Spinal cord (tissue), 10 donors: Measurements from ENCODE around the gene EIF4B. TPM values are rescaled to one million over a fixed set of nuclear protein-coding genes. Genes with fewer than 3 reads are reported as not detected.

Source experiments
- DNase-seq, 6 donors: peaks; one replicate each; pipeline versions ENCODE4 v3.0.0 to v3.0.0-alpha.2; 2013 to 2015; ENCODE audit warnings: low spot score in 6 of 6, low read depth in 4 of 6
- H3K27ac ChIP-seq: one replicate; pipeline ENCODE4 v1.5.1; 2013; ENCODE audit warnings: low read depth, low read length, control low read depth
- H3K27me3 ChIP-seq: one replicate; pipeline ENCODE4 v1.6.1; 2013; ENCODE audit warnings: low read length; ENCODE audit not compliant: control insufficient read depth, insufficient read depth
- H3K36me3 ChIP-seq: one replicate; pipeline ENCODE4 v1.6.1; 2013; ENCODE audit warnings: low read length; ENCODE audit not compliant: control insufficient read depth, insufficient read depth
- H3K4me1 ChIP-seq: one replicate; pipeline ENCODE4 v1.6.1; 2013; ENCODE audit warnings: low read length; ENCODE audit not compliant: control insufficient read depth, insufficient read depth
- H3K4me3 ChIP-seq: one replicate; pipeline ENCODE4 v1.5.1; 2013; ENCODE audit warnings: low read depth, low read length, control low read depth
- H3K9me3 ChIP-seq: one replicate; pipeline ENCODE4 v1.6.1; 2013; ENCODE audit warnings: low read length; ENCODE audit not compliant: control insufficient read depth, insufficient read depth
- WGBS: methylation state at CpG from one replicate; pipeline ENCODE4 v1.1.5; 2013; ENCODE audit warnings: missing lambda C conversion rate; ENCODE audit not compliant: insufficient coverage; 5-methylcytosine and 5-hydroxymethylcytosine counted together
- polyA plus RNA-seq, 2 donors: library from polyadenylated mRNA; unstranded; fragments of 120-200 nt; gene quantifications; one replicate each; pipeline ENCODE4 v1.2.1, GENCODE V29; 2013; ENCODE audit not compliant: insufficient read length in 2 of 2
- total RNA-seq, 2 donors: library from RNA; depleted of rRNA in 1 of 2; stranded (reverse); fragments of 120-200 nt in 1 of 2; fragments of >200 nt in 1 of 2; gene quantifications; one replicate each; pipeline versions ENCODE4 v1.2.3 to v1.2.4, GENCODE V29; 2013 to 2014
- donor health status: healthy.

The EIF4B gene
- total and polyA plus RNA-seq, 4 donors = 215 to 678 (median 397) TPM

GRCh38 chr12:53054112-53054878 is 48.0 kb downstream of the EIF4B start:
- peaks cover 47% of the 10 kb centered on the region for H3K36me3 ChIP-seq
- peaks cover 63% of the 10 kb centered on the region for H3K4me1 ChIP-seq
- H3K4me3 ChIP-seq = peak overlapping the region; percentile 82
- no peaks in the 10 kb centered on the region for H3K27me3 ChIP-seq
- 2% methylated on average over 38 of the region's 48 CpGs for WGBS
- H3K27ac ChIP-seq = peak overlapping the region; percentile 93
- no peaks in the 10 kb centered on the region for H3K9me3 ChIP-seq
- DNase-seq = peak in 5 of 6 donors; percentile 90 to 99 (median 93)

GRCh38 chr12:53055471-53056266 is 49.4 kb downstream of the EIF4B start:
- peaks cover 53% of the 10 kb centered on the region for H3K36me3 ChIP-seq
- no peak overlapping the region for H3K27ac ChIP-seq
- H3K4me3 ChIP-seq = no peak overlapping the region
- H3K27me3 ChIP-seq = no peaks in the 10 kb centered on the region
- no peaks in the 10 kb centered on the region for H3K9me3 ChIP-seq
- H3K4me1 ChIP-seq = peaks cover 62% of the 10 kb centered on the region
- DNase-seq = no peak
- 92% methylated on average over 8 of the region's 15 CpGs for WGBS

GRCh38 chr12:53056296-53056695 is 50.0 kb downstream of the EIF4B start:
- H3K9me3 ChIP-seq = no peaks in the 10 kb centered on the region
- no peak overlapping the region for H3K4me3 ChIP-seq
- H3K36me3 ChIP-seq = peaks cover 57% of the 10 kb centered on the region
- H3K4me1 ChIP-seq = peaks cover 62% of the 10 kb centered on the region
- DNase-seq = no peak
- WGBS = 83% methylated on average over 3 of the region's 5 CpGs
- H3K27me3 ChIP-seq = no peaks in the 10 kb centered on the region
- no peak overlapping the region for H3K27ac ChIP-seq

GRCh38 chr12:53056901-53057300 is 50.6 kb downstream of the EIF4B start:
- no peak for DNase-seq
- WGBS = 88% methylated on average over 7 of the region's 7 CpGs
- peaks cover 58% of the 10 kb centered on the region for H3K36me3 ChIP-seq
- H3K9me3 ChIP-seq = no peaks in the 10 kb centered on the region
- no peak overlapping the region for H3K4me3 ChIP-seq
- H3K27ac ChIP-seq = no peak overlapping the region
- H3K4me1 ChIP-seq = peaks cover 62% of the 10 kb centered on the region
- no peaks in the 10 kb centered on the region for H3K27me3 ChIP-seq

GRCh38 chr12:53057816-53058500 is 51.7 kb downstream of the EIF4B start:
- no peak for DNase-seq
- Histone ChIP-seq H3K4me1 (peaks cover 61% of the 10 kb centered on the region), H3K4me3 (no peak overlapping the region), H3K36me3 (peaks cover 65% of the 10 kb centered on the region), H3K27me3 (no peaks in the 10 kb centered on the region), H3K9me3 (no peaks in the 10 kb centered on the region), H3K27ac (no peak overlapping the region)
- WGBS = 88% methylated on average over 9 of the region's 13 CpGs

GRCh38 chr12:53058674-53059433 is 52.6 kb downstream of the EIF4B start:
- Histone ChIP-seq H3K27ac (no peak overlapping the region), H3K27me3 (no peaks in the 10 kb centered on the region), H3K9me3 (no peaks in the 10 kb centered on the region), H3K4me3 (no peak overlapping the region), H3K36me3 (peaks cover 70% of the 10 kb centered on the region), H3K4me1 (peaks cover 57% of the 10 kb centered on the region)
- DNase-seq = no peak
- WGBS = 75% methylated on average over 30 of the region's 35 CpGs

- Histone ChIP-seq H3K4me3 (no peak overlapping the region), H3K4me1 (peaks cover 54% of the 10 kb centered on the region), H3K9me3 (no peaks in the 10 kb centered on the region), H3K27me3 (no peaks in the 10 kb centered on the region), H3K36me3 (peaks cover 74% of the 10 kb centered on the region), H3K27ac (no peak overlapping the region)
- no peak for DNase-seq
- 88% methylated on average over 24 of the region's 24 CpGs for WGBS
Measured at GRCh38 chr12:53059434-53060063, 53.3 kb downstream of the EIF4B start.

- H3K27ac ChIP-seq = no peak overlapping the region
- DNase-seq = no peak
- no peak overlapping the region for H3K4me3 ChIP-seq
- no peaks in the 10 kb centered on the region for H3K9me3 ChIP-seq
- H3K27me3 ChIP-seq = no peaks in the 10 kb centered on the region
- peaks cover 80% of the 10 kb centered on the region for H3K36me3 ChIP-seq
- H3K4me1 ChIP-seq = peaks cover 50% of the 10 kb centered on the region
- 80% methylated on average over 15 of the region's 17 CpGs for WGBS
Measured at GRCh38 chr12:53060064-53060720, 53.9 kb downstream of the EIF4B start.
